Loucy (cell line): ENCODE measurements around the gene ENOX1.

Experiments used
- EZH2phosphoT487 ChIP-seq: fragments of 200-600 bp; IDR thresholded peaks from 2 replicates; pipeline ENCODE4 v1.6.1; 2018; ENCODE audit warnings: antibody characterized with exemption, mild to moderate bottlenecking, moderate library complexity, borderline replicate concordance
- TF ChIP-seq, protein P1 (sequence below): fragments of 200-600 bp; sonication (generic); conservative IDR thresholded peaks from 2 replicates; pipeline ENCODE4 v1.5.1; 2014; ENCODE audit warnings: mild to moderate bottlenecking, antibody characterized with exemption, low read length

DNA sequence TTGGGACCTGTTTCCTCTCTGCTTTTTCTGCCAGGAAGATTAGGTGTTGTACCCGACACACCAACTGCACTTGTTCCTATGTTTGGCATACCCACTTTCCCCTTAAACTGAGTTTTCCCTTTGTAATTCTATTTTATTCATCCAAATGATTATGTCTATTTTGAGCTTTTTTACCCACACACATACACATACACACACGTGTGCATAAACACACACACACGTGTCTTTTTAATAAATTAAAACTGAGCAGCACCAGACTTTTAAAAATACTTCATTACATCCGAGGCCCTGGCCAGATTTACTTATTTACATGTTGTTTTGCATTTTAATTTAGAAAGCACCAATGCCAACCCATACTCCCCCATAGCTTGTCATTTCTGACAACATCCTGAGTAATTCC, 413.4 kb downstream of the ENOX1 start:
- TF ChIP-seq, protein P1, sequence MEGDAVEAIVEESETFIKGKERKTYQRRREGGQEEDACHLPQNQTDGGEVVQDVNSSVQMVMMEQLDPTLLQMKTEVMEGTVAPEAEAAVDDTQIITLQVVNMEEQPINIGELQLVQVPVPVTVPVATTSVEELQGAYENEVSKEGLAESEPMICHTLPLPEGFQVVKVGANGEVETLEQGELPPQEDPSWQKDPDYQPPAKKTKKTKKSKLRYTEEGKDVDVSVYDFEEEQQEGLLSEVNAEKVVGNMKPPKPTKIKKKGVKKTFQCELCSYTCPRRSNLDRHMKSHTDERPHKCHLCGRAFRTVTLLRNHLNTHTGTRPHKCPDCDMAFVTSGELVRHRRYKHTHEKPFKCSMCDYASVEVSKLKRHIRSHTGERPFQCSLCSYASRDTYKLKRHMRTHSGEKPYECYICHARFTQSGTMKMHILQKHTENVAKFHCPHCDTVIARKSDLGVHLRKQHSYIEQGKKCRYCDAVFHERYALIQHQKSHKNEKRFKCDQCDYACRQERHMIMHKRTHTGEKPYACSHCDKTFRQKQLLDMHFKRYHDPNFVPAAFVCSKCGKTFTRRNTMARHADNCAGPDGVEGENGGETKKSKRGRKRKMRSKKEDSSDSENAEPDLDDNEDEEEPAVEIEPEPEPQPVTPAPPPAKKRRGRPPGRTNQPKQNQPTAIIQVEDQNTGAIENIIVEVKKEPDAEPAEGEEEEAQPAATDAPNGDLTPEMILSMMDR, result no peak
- no peak for TF ChIP-seq EZH2phosphoT487
